Kidney (tissue), 14 donors: ENCODE data around the gene TRIM26. TPM values are rescaled to one million over a fixed set of nuclear protein-coding genes. Genes with fewer than 3 reads are reported as not detected.

ENCODE experiments used
- DNase-seq, 5 donors: peaks; one replicate each; pipeline ENCODE4 v3.0.0-alpha.2; 2013 to 2020
- FAIRE-seq: peaks from 2 replicates; lab custom pipeline; 2012; peaks lifted over from hg19 to GRCh38; lab: Jason Lieb, UNC
- H3K27ac ChIP-seq, 2 donors: one replicate each; pipeline ENCODE4 v1.7.0; 2013; ENCODE audit warnings: low read depth in 2 of 2, low read length in 2 of 2, inconsistent platforms in 1 of 2
- H3K27me3 ChIP-seq: one replicate; pipeline ENCODE4 v1.7.1; 2013; ENCODE audit warnings: low read length, inconsistent platforms; ENCODE audit not compliant: control insufficient read depth, insufficient read depth
- H3K36me3 ChIP-seq, 3 donors: one replicate each; pipeline versions ENCODE4 v1.7.0 to v1.7.1; 2013; ENCODE audit warnings: low read length in 3 of 3, control low read depth in 1 of 3, inconsistent platforms in 1 of 3; ENCODE audit not compliant: insufficient read depth in 3 of 3, control insufficient read depth in 2 of 3
- H3K4me1 ChIP-seq, 3 donors: one replicate each; pipeline versions ENCODE4 v1.7.0 to v1.7.1; 2013; ENCODE audit warnings: low read length in 3 of 3, inconsistent platforms in 1 of 3, low read depth in 1 of 3; ENCODE audit not compliant: control insufficient read depth in 2 of 3, insufficient read depth in 2 of 3
- H3K4me3 ChIP-seq, 3 donors: one replicate each; pipeline versions ENCODE4 v1.7.0 to v1.8.1; 2013; ENCODE audit warnings: low read length in 3 of 3, control low read depth in 1 of 3, inconsistent platforms in 1 of 3
- H3K9ac ChIP-seq, 3 donors: one replicate each; pipeline versions ENCODE4 v1.7.0 to v1.7.1; 2013; ENCODE audit warnings: low read length in 3 of 3, control low read depth in 1 of 3, inconsistent platforms in 1 of 3
- H3K9me3 ChIP-seq, 3 donors: one replicate each; pipeline versions ENCODE4 v1.7.0 to v1.7.1; 2013; ENCODE audit warnings: low read length in 3 of 3, control low read depth in 1 of 3, inconsistent platforms in 1 of 3; ENCODE audit not compliant: control insufficient read depth in 2 of 3, insufficient read depth in 1 of 3
- intact Hi-C: fragments of 100-400 bp; cut with DNase I; formaldehyde crosslinking; loops from one replicate; pipeline ENCODE4 v1.11.1; 2022
- polyA plus RNA-seq: library from polyadenylated mRNA; stranded (reverse); fragments of 350-450 nt; fragmentation: Illumina TruSeq; extraction: RNeasy Lipid Tissue Mini Kit (QIAGEN cat#74804); gene quantifications from one replicate; pipeline ENCODE4 v1.2.3, GENCODE V29; 2014; ENCODE audit warnings: low read depth, low replicate concordance; ENCODE audit not compliant: insufficient read depth
- total RNA-seq: library from RNA; stranded (reverse); fragmentation: NEBNext Ultra II Directional; extraction: Animal tissue kit (Norgen Biotek cat#: 25700); gene quantifications from one replicate; pipeline ENCODE4 v1.2.1, GENCODE V29; 2021
- TF ChIP-seq, protein P1 (sequence below): IDR thresholded peaks from 3 replicates; pipeline ENCODE4 v1.5.1; 2012; ENCODE audit warnings: mild to moderate bottlenecking, moderate library complexity, borderline replicate concordance; ENCODE audit not compliant: insufficient read depth; ENCODE audit errors: extremely low read depth
- donor health status: control.
- donor health status: control.
- donor health status: control.
- donor health status: control.
- donor health status: control.
- donor health status: DM: yes; HTN: yes; CAD: no.
- donor health status: Normal renal cell carcinoma (clear cell type).

TRIM26 gene
- total and polyA plus RNA-seq, 2 donors from 2014 or later = 28.0 to 63.9 TPM

DNA sequence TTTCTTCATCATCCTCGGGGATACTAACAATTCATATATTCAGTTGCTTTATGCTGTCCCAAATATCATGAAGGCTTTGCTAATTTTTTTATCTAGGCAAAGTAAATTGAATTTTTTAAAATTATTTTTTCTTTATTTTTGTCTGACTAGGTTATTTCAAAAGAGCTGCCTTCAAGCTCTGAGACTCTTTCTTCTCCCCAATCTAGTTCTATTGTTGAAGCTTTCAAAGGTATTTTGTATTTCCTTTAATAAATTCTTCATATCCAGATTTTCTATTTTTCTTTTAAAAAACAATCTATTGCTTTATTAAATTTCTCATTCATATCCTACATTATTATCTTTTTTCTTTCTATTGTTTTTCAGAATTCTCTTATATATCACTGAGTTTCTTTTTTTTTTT, 33.1 kb downstream of the TRIM26 start:
- Histone ChIP-seq H3K27ac (no peak overlapping the region), H3K4me3 (no peak overlapping the region), H3K36me3 (no peaks in the 10 kb centered on the region), H3K27me3 (peaks cover 2% of the 10 kb centered on the region), H3K9me3 (no peaks in the 10 kb centered on the region), H3K4me1 (no peaks in the 10 kb centered on the region), H3K9ac (no peak overlapping the region)
- intact Hi-C loops = no loop called here
- no peak for DNase-seq
- FAIRE-seq = no peak
- TF ChIP-seq, protein P1, sequence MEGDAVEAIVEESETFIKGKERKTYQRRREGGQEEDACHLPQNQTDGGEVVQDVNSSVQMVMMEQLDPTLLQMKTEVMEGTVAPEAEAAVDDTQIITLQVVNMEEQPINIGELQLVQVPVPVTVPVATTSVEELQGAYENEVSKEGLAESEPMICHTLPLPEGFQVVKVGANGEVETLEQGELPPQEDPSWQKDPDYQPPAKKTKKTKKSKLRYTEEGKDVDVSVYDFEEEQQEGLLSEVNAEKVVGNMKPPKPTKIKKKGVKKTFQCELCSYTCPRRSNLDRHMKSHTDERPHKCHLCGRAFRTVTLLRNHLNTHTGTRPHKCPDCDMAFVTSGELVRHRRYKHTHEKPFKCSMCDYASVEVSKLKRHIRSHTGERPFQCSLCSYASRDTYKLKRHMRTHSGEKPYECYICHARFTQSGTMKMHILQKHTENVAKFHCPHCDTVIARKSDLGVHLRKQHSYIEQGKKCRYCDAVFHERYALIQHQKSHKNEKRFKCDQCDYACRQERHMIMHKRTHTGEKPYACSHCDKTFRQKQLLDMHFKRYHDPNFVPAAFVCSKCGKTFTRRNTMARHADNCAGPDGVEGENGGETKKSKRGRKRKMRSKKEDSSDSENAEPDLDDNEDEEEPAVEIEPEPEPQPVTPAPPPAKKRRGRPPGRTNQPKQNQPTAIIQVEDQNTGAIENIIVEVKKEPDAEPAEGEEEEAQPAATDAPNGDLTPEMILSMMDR = no peak

DNA sequence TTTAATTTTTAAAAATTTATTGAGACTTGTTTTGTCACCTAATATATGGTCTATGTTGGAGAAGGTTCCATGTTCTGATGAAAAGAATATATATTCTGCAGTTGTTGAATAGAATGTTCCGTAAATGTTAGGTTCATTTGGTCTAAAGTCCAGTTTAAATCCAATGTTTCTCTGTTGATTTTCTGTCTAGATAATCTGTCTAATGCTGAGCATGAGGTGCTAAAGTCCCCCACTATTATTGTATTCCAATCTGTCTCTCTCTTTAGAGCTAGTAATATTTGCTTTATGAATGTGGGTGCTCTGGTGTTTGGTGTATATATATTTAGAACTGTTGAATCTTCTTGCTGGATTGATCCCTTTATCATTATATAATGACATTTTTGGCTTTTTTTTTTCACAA, 34.4 kb downstream of the TRIM26 start:
- TF ChIP-seq, protein P1 = no peak
- no peak overlapping the region for H3K9ac ChIP-seq
- no peak overlapping the region for H3K4me3 ChIP-seq
- no peaks in the 10 kb centered on the region for H3K9me3 ChIP-seq
- DNase-seq (no peak), FAIRE-seq (no peak)
- peaks cover 2% of the 10 kb centered on the region for H3K27me3 ChIP-seq
- intact Hi-C loops = no loop called here
- no peak overlapping the region for H3K27ac ChIP-seq
- no peaks in the 10 kb centered on the region for H3K4me1 ChIP-seq
- H3K36me3 ChIP-seq = no peaks in the 10 kb centered on the region

DNA sequence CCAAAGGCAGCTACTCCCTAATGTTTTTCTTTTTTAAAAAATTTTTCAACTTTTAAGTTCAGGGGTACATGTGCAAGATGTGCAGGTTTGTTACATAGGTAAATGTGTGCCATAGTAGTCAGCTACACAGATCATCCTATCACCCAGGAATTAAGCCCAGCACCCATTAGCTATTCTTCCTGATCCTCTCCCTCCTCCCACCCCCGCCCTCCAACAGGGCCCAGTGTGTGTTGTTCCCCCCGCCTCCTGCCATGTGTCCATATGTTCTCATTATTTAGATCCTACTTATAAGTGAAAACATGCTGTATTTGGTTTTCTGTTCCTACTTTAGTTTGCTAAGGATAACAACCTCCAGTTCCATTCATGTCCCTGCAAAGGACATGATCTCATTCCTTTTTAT, 37.4 kb downstream of the TRIM26 start:
- Histone ChIP-seq H3K9ac (no peak overlapping the region), H3K9me3 (no peaks in the 10 kb centered on the region), H3K27me3 (peaks cover 12% of the 10 kb centered on the region), H3K4me1 (no peaks in the 10 kb centered on the region), H3K4me3 (no peak overlapping the region), H3K27ac (no peak overlapping the region), H3K36me3 (no peaks in the 10 kb centered on the region)
- TF ChIP-seq, protein P1 = no peak
- no peak for DNase-seq
- no peak for FAIRE-seq
- intact Hi-C loops = no loop called here

DNA sequence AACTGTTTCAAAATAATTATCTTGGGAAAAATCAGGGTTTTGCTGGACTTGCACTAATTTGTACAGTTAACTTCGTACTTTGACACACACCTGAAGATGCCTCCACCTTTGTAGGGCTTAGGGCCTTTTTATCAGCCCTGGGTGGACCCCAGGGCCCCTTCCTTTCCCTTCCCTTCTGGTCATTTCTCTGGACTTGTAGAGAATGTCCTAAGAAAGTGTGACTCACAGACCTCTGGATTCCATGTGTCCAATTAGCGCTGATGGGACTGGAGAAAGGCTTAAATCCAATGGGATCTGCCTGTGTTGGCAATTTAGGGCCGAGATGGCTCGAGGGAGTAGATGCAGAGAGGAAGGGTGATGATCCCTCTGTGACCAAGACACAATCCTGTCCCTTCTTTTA, 40.5 kb downstream of the TRIM26 start:
- Histone ChIP-seq H3K9me3 (no peaks in the 10 kb centered on the region), H3K27ac (no peak overlapping the region), H3K27me3 (peaks cover 17% of the 10 kb centered on the region), H3K9ac (no peak overlapping the region), H3K36me3 (peaks cover 0 to 2% (median under 1%) of the 10 kb centered on the region in 3 donors), H3K4me3 (no peak overlapping the region), H3K4me1 (no peaks in the 10 kb centered on the region)
- DNase-seq (no peak), FAIRE-seq (no peak)
- intact Hi-C loops = no loop called here
- TF ChIP-seq, protein P1 = no peak
